ENCODE results near the gene RNF113B.
A peak's percentile ranks its signal among the peaks of the same experiment; 100 is the strongest.

RNF113B gene

DNA sequence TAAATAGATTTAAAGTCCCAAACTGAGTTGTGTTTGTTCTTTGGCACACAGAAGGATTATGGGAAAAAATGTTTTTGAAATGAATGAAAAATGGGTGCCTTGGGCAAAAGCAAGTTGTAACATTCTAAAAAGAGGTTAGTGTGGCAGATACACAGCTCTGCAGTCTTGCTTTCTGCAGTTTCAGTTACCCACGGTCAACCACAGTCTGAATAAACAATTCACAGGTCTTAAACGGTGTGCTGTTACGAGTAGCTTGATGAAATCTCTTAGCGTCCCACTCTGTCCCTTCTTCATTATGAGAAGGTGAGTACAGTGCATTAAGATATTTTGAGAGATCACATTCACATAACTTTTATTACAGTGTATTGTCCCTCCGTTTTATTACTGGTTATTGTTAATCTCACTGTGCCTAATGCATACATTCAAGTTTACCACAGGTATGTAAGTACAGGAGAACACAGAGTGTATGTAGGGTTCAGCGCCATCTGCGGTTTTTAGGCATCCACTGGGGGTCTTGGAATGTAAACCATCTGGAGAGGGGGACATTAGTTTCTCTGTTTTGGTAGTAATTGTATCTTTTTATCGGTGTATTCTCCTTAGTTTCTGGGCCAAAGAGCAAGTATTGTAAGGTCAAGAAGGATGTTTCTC lies 26.1 kb downstream of the RNF113B start:
- TF ChIP-seq, protein P1, sequence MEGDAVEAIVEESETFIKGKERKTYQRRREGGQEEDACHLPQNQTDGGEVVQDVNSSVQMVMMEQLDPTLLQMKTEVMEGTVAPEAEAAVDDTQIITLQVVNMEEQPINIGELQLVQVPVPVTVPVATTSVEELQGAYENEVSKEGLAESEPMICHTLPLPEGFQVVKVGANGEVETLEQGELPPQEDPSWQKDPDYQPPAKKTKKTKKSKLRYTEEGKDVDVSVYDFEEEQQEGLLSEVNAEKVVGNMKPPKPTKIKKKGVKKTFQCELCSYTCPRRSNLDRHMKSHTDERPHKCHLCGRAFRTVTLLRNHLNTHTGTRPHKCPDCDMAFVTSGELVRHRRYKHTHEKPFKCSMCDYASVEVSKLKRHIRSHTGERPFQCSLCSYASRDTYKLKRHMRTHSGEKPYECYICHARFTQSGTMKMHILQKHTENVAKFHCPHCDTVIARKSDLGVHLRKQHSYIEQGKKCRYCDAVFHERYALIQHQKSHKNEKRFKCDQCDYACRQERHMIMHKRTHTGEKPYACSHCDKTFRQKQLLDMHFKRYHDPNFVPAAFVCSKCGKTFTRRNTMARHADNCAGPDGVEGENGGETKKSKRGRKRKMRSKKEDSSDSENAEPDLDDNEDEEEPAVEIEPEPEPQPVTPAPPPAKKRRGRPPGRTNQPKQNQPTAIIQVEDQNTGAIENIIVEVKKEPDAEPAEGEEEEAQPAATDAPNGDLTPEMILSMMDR (IDR thresholded peaks at IDR 0.05; ENCODE audit: low read depth, low read length) = no peak
- DNase-seq (ENCODE audit: extremely low read depth, low read depth) = no peak

DNA sequence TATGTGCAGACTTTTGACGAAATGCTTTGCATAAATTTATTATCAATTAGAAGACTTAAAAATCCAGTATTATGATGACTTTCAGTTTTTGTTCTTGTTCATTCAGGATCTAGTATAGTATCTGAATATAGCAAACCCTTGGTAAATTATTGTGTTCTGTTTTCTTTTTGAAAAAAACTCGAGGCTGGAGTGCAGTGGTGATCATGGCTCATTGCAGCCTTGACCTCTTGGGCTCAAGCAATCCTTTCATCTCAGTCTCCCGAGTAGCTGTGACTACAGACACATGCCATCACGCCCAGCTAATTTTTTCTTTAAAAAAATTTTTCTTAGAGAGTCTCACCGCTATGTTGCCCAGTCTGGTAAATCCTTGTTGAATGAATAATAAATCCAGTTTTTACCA lies 29.5 kb downstream of the RNF113B start:
- no peak for DNase-seq (ENCODE audit: extremely low read depth, low read depth)
- TF ChIP-seq, protein P1 (IDR thresholded peaks at IDR 0.05; ENCODE audit: low read depth, low read length) = no peak

DNA sequence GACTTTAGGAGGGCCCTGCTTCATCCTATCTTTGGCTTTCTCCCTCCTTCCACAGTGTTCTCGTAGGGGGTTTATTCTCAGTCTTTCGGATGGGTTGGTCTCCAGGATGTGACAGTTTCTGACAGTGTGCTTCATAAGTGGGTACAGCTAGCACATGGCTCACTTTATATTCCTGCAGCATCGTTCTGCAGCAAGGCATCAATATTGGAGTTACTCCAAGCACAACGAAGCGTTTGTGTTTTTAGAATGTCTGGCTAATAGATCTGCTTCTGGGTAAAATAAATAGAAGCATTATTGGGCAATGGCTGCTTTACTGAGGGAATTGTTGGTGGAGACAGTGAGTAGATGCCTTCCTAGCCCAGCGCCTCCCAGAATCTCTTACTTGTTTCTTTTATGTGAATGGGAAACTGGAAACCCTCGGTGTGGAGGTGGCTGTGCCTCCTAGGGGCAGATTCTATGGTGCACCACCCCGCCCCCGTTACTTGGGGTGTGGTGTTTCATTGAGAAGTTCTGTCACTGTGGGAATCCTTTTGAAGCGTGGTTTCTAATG lies 32.2 kb downstream of the RNF113B start:
- no peak for DNase-seq (ENCODE audit: extremely low read depth, low read depth)
- TF ChIP-seq, protein P1 (IDR thresholded peaks at IDR 0.05; ENCODE audit: low read depth, low read length) = peak; percentile 21

DNA sequence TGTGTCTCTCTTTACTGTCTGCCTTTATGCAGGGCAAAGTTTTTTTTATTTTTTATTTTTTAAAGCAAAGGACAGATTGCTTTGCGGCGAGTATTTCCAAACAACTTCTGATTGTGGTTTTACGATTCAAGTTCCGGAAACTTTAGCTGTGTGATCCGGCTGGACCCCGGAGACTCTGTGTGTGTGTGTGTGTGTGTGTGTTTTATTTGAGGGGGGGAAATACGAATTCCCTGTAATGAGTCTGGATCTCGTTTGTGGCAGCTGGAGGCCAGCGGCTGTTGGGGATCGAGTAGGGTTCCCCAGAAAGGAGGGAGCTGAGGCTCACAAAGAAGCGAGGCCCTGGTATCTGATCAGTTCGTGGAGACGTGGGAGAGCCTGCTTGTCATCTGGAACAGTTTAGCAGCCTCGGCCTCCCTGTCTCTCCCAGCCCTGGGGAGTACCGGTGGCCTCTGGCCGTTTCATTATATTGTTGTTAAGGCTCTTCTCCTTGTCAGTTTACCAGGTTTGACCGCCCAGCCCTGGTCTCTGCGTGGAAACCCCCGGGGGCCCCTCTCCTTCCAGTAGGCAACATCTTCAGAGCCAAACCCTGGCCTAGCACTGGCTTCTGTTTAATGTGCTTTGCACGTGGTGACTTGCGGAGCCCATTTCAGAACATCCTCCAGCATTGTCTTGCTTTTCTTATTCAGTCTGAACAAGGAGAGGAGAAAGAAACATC lies 32.9 kb downstream of the RNF113B start:
- DNase-seq (ENCODE audit: extremely low read depth, low read depth) = no peak
- TF ChIP-seq, protein P1 (IDR thresholded peaks at IDR 0.05; ENCODE audit: low read depth, low read length) = no peak

DNA sequence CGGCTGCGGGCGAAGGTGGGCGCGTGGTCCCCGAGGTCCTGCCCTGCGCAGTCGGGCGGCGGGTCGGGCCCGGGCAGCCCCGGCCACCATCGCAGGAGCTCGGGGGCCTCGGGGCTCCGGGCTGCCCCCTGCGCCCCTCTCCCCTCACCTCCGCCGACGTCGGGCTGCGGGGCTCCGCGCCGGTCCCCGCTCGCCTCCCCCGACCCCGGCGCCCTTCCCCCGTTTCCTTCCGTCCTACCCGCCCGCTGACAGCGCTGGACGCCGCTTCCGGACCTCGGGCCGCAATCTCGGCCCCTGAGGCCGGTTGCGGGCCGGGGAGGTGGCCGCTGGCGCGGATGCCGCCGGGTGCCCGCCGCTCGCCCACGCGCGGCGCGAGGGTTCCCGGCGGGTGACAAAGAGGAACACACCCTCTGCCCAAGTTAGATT lies 33.5 kb downstream of the RNF113B start:
- no peak for DNase-seq (ENCODE audit: extremely low read depth, low read depth)
- TF ChIP-seq, protein P1 (IDR thresholded peaks at IDR 0.05; ENCODE audit: low read depth, low read length) = no peak

DNA sequence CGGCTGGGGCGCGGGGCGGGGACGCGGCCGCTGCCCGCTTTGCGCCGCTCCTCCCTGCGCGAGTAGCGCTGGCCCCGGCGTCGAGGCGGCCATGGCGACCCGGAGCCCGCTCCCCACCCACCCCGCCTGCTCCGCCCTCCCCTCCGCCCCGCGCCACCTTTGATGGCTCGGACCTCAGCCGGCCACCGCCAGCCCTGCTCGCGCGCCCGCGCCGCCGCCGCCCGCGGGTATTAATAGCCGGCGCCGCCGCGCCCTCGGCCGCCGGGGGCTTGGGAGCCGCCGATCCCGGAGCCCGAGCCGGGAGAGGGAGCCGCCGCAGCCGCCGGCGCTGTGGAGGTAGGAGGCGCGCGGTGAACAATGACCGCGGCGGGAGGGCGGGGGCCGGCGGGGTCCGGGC lies 33.9 kb downstream of the RNF113B start:
- TF ChIP-seq, protein P1 (IDR thresholded peaks at IDR 0.05; ENCODE audit: low read depth, low read length) = no peak
- no peak for DNase-seq (ENCODE audit: extremely low read depth, low read depth)
